NAMALWA (cell line): ENCODE measurements around the gene CCDC51.
"Not testable (repeated sequence)": the region's sequence is repeated elsewhere in the genome, so short reads cannot be mapped to it uniquely, and the experiment has no call there.

ENCODE experiments used
- DNase-seq: peaks from one replicate; pipeline ENCODE4 v3.0.0-alpha.2; 2015; ENCODE audit warnings: low spot score

CCDC51 gene

GRCh38 chr3:48465531-48466378 is 25.8 kb upstream of the CCDC51 start:
- peak; percentile 81 for DNase-seq

DNA sequence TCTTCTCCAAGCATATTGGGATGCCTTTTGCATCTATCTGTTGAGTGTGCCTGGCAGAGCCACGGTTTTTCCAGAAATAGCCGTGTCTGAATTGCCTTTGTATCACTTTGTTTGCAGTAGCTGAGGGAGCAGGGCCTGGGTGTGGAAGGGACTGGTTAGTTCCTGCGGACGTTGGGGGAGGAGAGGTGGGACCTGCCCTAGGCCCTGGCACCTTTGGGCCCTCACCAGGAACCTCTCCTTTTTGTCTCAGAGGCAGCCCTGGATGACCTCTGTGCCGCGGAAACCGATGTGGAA is 25.3 kb upstream of the CCDC51 start:
- no peak for DNase-seq

DNA sequence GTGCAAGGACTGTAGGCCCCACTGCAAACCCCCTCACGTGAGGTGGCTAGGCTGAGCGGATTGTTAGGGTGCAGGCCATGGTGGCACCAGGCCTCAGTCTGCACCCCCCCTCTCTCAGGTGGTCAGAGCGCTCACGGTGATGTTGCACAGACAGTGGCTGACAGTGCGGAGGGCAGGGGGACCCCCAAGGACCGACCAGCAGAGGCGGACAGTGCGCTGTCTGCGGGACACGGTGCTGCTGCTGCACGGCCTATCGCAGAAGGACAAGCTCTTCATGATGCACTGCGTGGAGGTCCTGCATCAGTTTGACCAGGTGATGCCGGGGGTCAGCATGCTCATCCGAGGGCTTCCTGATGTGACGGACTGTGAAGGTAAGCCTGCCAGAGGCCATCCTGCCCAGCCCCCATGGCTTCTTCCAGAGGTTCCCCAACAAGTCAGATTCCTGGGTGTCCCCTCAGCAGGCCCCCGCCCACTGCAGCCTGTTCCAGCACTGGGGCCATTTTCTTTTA is 24.8 kb upstream of the CCDC51 start:
- DNase-seq = no peak

- no peak for DNase-seq
Measured at GRCh38 chr3:48463703-48464102, 23.8 kb upstream of the CCDC51 start.

DNA sequence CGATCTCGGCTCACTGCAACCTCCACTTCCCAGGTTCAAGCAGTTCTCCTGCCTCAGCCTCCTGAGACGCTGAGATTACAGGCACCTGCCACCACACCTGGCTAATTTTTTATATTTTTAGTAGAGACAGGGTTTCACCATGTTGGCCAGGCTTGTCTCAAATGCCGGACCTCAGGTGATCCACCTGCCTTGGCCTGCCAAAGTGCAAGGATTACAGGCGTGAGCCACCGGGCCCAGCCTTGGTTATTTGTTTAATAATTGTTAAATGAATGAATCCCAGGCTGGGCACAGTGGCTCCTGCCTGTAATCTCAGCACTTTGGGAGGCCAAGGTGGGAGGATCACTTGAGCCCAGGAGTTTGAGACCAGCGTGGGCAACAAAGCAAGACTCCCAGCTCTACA is 21.8 kb upstream of the CCDC51 start:
- DNase-seq = not testable (repeated sequence)

DNA sequence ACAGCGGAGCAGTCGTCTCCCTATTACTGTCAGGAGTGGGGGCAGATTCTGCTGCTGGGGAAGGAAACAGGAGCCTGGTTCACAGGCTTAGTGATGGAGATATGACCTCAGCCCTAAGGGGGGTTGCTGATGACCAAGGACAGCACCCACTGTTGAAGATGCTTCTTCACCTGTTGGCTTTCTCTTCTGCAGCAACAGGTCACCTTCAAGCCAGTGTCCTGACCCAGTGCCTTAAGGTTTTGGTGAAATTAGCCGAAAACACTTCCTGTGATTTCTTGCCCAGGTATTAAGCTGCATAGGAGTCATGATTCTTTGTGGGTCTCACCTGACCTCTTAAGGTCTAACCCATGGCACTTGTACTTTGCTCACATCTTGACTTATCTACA is 20.6 kb upstream of the CCDC51 start:
- no peak for DNase-seq

DNA sequence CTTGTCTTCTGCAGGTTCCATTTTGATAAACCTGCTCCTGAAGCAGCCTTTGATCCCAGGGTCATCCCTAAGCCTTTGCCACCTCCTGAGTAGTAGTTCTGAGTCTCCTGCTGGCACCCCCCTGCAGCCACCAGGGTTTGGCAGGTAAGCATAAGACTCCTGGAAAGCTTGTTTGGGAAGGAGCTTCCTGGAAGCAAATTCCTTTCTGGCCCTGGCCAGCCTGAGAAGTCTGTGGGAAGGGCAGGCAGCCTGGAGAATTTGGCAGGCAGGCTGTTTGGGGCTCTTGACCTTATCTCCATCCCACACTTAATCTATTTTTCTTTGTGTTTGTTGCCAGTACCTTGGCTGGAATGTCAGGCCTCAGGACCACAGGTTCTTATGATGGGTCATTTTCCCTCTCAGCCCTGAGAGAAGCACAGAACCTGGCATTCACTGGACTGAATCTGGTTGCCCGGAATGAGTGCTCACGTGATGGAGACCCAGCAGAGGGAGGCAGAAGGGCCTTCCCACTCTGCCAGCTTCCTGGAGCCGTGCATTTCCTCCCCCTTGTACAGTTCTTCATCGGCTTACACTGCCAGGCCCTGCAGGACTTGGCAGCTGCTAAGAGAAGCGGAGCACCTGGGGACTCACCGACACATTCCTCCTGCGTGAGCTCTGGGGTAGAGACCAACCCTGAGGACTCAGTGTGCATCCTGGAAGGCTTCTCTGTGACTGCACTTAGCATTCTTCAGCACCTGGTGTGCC is 20.0 kb upstream of the CCDC51 start:
- DNase-seq = no peak

DNA sequence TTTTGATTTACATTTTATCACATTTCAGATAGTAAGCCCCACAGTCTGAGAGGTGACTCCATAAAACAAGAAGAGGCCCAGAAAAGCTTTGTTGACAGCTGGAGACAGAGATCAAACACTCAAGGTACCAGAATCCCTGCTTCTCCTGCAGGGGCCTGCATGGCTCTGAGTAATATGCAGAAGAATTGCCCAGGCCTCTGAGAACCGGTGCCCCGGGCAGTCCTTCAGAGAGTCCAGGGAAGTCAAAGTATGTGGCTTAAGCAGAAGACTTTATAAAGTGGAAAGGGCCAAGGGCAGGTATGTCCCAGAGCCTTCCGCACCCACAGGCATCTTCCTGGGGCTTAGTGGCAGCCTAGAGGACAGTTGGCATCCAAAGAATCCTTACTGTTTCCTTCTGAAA is 19.4 kb upstream of the CCDC51 start:
- no peak for DNase-seq

- DNase-seq = no peak
Measured at GRCh38 chr3:48456456-48456855, 16.5 kb upstream of the CCDC51 start.

- DNase-seq = no peak
Measured at GRCh38 chr3:48451270-48451669, 11.4 kb upstream of the CCDC51 start.

DNA sequence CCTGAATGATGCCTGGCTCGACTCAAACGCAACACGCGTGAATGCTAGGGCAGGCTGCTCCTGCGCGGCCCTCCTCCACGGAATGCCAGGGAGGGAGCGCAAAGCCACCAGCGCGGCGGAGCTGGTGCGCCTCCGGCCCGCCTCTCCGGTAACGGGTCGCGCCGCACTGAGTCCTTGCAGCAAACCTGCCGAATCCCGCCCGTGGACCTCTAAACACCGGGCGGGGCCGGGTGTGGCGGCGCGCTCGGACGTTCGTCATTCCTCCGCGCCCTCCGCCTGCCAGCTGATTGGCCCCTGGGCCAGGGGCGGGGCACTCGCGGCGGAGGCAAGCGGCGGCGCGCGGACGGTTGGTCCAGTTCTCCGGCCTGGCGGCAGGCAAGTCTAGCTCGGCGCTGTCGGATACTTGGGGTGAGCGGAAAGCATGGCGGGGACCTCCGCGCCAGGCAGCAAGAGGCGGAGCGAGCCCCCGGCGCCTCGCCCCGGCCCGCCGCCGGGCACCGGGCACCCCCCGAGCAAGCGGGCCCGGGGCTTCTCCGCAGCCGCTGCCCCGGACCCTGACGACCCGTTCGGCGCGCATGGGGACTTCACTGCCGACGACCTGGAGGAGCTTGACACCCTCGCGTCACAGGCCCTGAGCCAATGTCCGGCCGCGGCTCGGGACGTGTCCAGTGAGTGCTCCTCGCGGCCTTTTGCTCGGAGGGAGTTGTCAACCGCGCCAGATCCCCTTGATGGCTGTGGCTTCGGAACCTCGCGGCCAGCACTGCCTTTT is 6.7 kb upstream of the CCDC51 start, which contains the start of gene ATRIP:
TSS of gene ATRIP (plus strand) at position 313 of the 769 bp plus-strand sequence. CDS start at position 422, 109 bp downstream.
- DNase-seq = peak; percentile 76

- no peak for DNase-seq
Measured at GRCh38 chr3:48446043-48446424, 6.1 kb upstream of the CCDC51 start.

DNA sequence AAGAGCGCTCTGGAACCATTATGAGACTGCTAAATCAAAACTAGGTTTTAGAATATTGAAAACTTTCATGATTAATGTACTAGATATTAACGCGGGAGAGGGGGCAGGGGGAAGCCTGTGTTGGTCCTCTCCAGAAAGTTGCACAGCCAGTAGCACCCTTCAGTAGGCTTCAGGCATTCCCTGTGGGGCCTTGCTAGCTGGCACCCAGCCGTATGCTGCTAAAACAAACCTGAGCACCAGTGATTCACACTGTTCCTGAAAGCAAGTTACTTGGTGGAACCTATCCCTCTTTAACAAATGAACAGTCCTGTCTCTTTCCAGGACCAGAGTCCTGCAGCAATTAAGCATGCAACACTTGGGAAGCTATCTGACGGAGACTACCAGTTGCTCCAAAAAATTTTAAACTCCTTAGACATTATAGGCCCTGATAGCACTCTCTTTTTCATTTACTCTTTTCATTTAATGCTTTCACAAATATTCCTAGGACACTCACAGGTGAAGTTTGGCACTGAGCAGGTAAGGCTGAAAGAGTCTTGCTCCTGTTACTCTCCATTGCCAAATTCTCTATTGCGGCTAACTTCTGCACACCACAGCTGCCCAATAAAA is 5.5 kb upstream of the CCDC51 start:
- DNase-seq = no peak

GRCh38 chr3:48441940-48442339 is 2.0 kb upstream of the CCDC51 start:
- no peak for DNase-seq

DNA sequence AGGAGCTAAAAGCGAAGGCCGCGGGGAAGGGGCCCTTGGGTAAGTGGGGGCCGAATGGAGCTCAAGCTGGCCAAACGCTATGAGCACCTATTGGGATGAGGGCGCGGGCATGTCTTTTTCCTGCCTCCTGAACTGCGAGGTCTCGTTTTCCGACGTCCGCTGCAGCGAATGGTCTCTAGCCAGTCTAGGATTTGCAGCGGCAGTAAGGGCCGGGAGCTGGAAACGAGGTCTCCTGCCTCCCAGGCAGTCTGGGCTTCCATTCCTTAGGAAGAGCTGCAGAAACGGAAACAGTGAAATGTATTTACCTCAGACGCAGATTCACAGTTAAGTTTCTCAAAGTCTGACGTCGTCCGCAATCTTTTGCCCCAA is 655 bp upstream of the CCDC51 start:
- no peak for DNase-seq

DNA sequence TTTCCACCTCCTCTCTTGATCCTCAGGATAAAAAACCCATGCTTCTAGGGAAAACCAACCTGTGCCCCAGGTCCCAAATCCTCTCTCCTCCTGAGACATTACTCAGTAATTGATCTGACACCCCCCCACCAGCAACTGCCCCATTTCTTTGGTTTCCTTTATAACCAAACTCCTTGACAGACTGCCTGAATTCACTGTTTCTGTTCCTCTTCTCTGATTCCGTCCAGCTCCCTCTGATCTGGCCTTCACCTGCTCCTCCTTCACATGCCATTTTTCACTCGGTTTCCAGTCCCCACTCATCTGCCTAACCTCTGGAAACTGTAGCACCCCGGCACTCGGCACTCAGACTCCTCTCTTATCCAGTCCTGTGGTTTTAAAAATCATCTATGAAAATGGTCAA is 2.1 kb downstream of the CCDC51 start:
- DNase-seq = no peak

- no peak for DNase-seq
Measured at GRCh38 chr3:48436855-48437254, 3.1 kb downstream of the CCDC51 start.

GRCh38 chr3:48436477-48436787 is 3.5 kb downstream of the CCDC51 start:
- no peak for DNase-seq

- DNase-seq = peak; percentile 84
Measured at GRCh38 chr3:48435774-48436476, 4.0 kb downstream of the CCDC51 start.

GRCh38 chr3:48435223-48435595 is 4.7 kb downstream of the CCDC51 start:
- no peak for DNase-seq

DNA sequence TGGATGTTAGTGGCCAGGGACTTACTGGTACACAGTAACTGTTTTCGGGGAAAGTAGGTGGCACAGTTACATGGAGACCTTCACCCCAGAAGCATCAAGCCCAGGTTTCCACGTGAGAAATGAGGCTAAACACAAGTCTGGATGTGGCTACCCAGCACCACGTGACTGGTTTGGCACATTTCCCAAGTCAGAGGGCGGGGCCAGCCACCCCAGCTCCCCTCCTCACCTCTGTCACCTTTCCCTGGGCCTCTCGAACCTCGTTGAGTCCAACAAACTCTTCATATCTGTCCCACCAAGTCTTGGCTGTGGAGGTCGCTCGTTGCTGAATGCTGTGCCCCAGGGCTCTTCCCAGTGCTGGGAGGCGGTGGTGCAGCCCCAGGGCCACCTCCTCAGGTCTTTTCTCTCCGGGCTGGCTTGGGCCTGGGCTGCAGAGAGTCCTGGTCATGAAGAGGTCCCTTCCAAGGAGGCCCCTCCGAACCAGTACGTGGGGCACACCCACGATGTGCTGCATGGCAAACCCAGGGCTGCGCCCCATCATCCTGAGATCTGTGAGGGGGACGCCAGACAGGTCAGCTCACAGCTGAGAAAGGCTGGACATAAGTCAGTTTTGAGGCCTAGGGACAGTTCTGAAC is 5.2 kb downstream of the CCDC51 start:
- DNase-seq = no peak
